ENCODE data around the gene DNAJC12.
"Not testable (repeated sequence)": the region's sequence is repeated elsewhere in the genome, so short reads cannot be mapped to it uniquely, and the experiment has no call there.

DNAJC12 gene

GRCh38 chr10:67839511-67839910 lies 1.5 kb upstream of the DNAJC12 start:
- not testable (repeated sequence) for DNase-seq

- DNase-seq, result no peak
Observed at GRCh38 chr10:67836972-67837371, 1.0 kb downstream of the DNAJC12 start.

- no peak for DNase-seq
Observed at GRCh38 chr10:67836488-67836887, 1.5 kb downstream of the DNAJC12 start.

GRCh38 chr10:67835541-67836394 lies 2.2 kb downstream of the DNAJC12 start:
- DNase-seq, result not testable (repeated sequence)

GRCh38 chr10:67834375-67834774 lies 3.6 kb downstream of the DNAJC12 start:
- DNase-seq, result no peak

GRCh38 chr10:67827811-67828210 lies 10.2 kb downstream of the DNAJC12 start:
- DNase-seq, result no peak

- DNase-seq, result no peak
Observed at GRCh38 chr10:67819768-67820204, 18.2 kb downstream of the DNAJC12 start.

GRCh38 chr10:67818323-67818722 lies 19.7 kb downstream of the DNAJC12 start:
- DNase-seq, result no peak

- no peak for DNase-seq
Observed at GRCh38 chr10:67816719-67817118, 21.3 kb downstream of the DNAJC12 start.

- no peak for DNase-seq
Observed at GRCh38 chr10:67815571-67816059, 22.4 kb downstream of the DNAJC12 start.

GRCh38 chr10:67812007-67812406 lies 26.0 kb downstream of the DNAJC12 start:
- no peak for DNase-seq

- no peak for DNase-seq
Observed at GRCh38 chr10:67809107-67809506, 28.9 kb downstream of the DNAJC12 start.

GRCh38 chr10:67808704-67809103 lies 29.3 kb downstream of the DNAJC12 start:
- DNase-seq, result no peak

- DNase-seq, result no peak
Observed at GRCh38 chr10:67807855-67808456, 30.0 kb downstream of the DNAJC12 start.

GRCh38 chr10:67804395-67804678 lies 33.7 kb downstream of the DNAJC12 start:
- no peak for DNase-seq

GRCh38 chr10:67803588-67804394 lies 34.2 kb downstream of the DNAJC12 start:
- DNase-seq, result no peak

GRCh38 chr10:67802767-67803538 lies 35.0 kb downstream of the DNAJC12 start:
- DNase-seq, result no peak

- no peak for DNase-seq
Observed at GRCh38 chr10:67801118-67801517, 36.9 kb downstream of the DNAJC12 start.

- no peak for DNase-seq
Observed at GRCh38 chr10:67794909-67795460, 43.0 kb downstream of the DNAJC12 start.

- DNase-seq, result no peak
Observed at GRCh38 chr10:67794256-67794655, 43.7 kb downstream of the DNAJC12 start.

GRCh38 chr10:67793313-67793712 lies 44.7 kb downstream of the DNAJC12 start:
- no peak for DNase-seq

GRCh38 chr10:67792653-67793052 lies 45.3 kb downstream of the DNAJC12 start:
- no peak for DNase-seq
